ENCODE data around the gene CDC42BPA. TPM values are rescaled to one million over a fixed set of nuclear protein-coding genes. Genes with fewer than 3 reads are reported as not detected.

Gene CDC42BPA
- total RNA-seq, 1 experiment from 2014 or later: 32.0 TPM

GRCh38 chr1:227212164-227212563 is 106.1 kb downstream of the CDC42BPA start:
- no peak overlapping the region for H3K9ac ChIP-seq (ENCODE audit: low read length)
- no peaks in the 10 kb centered on the region for H3K9me3 ChIP-seq (ENCODE audit: low read length)
- H3K27ac ChIP-seq (ENCODE audit: low read length): no peak overlapping the region
- H3K4me3 ChIP-seq (ENCODE audit: low read length): no peak overlapping the region
- H3K36me3 ChIP-seq (ENCODE audit: low read depth, low read length): no peaks in the 10 kb centered on the region
- no peaks in the 10 kb centered on the region for H3K9me2 ChIP-seq (replicated peaks; ENCODE audit: low read length)
- intact Hi-C loops (cut with micrococcal nuclease): no loop called here
- no peak overlapping the region for H3K4me2 ChIP-seq (ENCODE audit: low read length)
- no peak overlapping the region for H2AFZ ChIP-seq (ENCODE audit: low read length)
- ATAC-seq (no peak), DNase-seq (peak; percentile 32)
- peaks cover 26% of the 10 kb centered on the region for H3K4me1 ChIP-seq (ENCODE audit: insufficient read depth, low read length)
- BruUV-seq (replicated peaks): no TSS peak
- no peaks in the 10 kb centered on the region for H3K27me3 ChIP-seq (ENCODE audit: low read length)
- no peak for TF ChIP-seq EZH2 (IDR thresholded peaks at IDR 0.05; ENCODE audit: low read length, unreplicated experiment)
- TF ChIP-seq CTCF (conservative IDR thresholded peaks at IDR 0.05; ENCODE audit: low read depth, low read length): no peak
- TF ChIP-seq EZH2phosphoT487 (IDR thresholded peaks at IDR 0.05; ENCODE audit: borderline replicate concordance, low read length): no peak
- peaks cover 12% of the 10 kb centered on the region; the same call in 1 of the 2 replicates for H3K79me2 ChIP-seq (ENCODE audit: low read length)
- H4K20me1 ChIP-seq (ENCODE audit: low read length): no peaks in the 10 kb centered on the region
- ChIA-PET POLR2A (ENCODE audit: unreplicated experiment) (no interaction called here), CTCF (no interaction called here)
- no peaks in the 10 kb centered on the region for H3F3A ChIP-seq (ENCODE audit: low read length, unreplicated experiment)

GRCh38 chr1:227210604-227211003 is 107.7 kb downstream of the CDC42BPA start:
- DNase-seq: no peak
- Histone ChIP-seq H3K79me2 (ENCODE audit: low read length) (peaks cover 12% of the 10 kb centered on the region; the same call in 1 of the 2 replicates), H3K4me3 (ENCODE audit: low read length) (no peak overlapping the region), H3K4me1 (ENCODE audit: insufficient read depth, low read length) (peaks cover 13% of the 10 kb centered on the region), H3K9me3 (ENCODE audit: low read length) (no peaks in the 10 kb centered on the region), H3K4me2 (ENCODE audit: low read length) (no peak overlapping the region), H3K27me3 (ENCODE audit: low read length) (no peaks in the 10 kb centered on the region), H3K36me3 (ENCODE audit: low read depth, low read length) (no peaks in the 10 kb centered on the region), H3K9me2 (replicated peaks; ENCODE audit: low read length) (no peaks in the 10 kb centered on the region), H3K27ac (ENCODE audit: low read length) (no peak overlapping the region), H3K9ac (ENCODE audit: low read length) (no peak overlapping the region), H4K20me1 (ENCODE audit: low read length) (no peaks in the 10 kb centered on the region), H3F3A (ENCODE audit: low read length, unreplicated experiment) (no peaks in the 10 kb centered on the region), H2AFZ (ENCODE audit: low read length) (no peak overlapping the region)
- intact Hi-C loops (cut with micrococcal nuclease): no loop called here
- no TSS peak for BruUV-seq (replicated peaks)
- ChIA-PET POLR2A (ENCODE audit: unreplicated experiment) (interaction anchor here (0.5 kb wide), 1 partner anchor 1137 kb away, joined by 3 read pairs; no protein-coding TSS in a partner anchor), CTCF (no interaction called here)
- ATAC-seq: no peak
- TF ChIP-seq EZH2 (IDR thresholded peaks at IDR 0.05; ENCODE audit: low read length, unreplicated experiment): no peak
- TF ChIP-seq CTCF (conservative IDR thresholded peaks at IDR 0.05; ENCODE audit: low read depth, low read length): no peak
- no peak for TF ChIP-seq EZH2phosphoT487 (IDR thresholded peaks at IDR 0.05; ENCODE audit: borderline replicate concordance, low read length)

GRCh38 chr1:227197064-227197463 is 121.2 kb downstream of the CDC42BPA start:
- TF ChIP-seq EZH2 (IDR thresholded peaks at IDR 0.05; ENCODE audit: low read length, unreplicated experiment): no peak
- TF ChIP-seq CTCF (conservative IDR thresholded peaks at IDR 0.05; ENCODE audit: low read depth, low read length): no peak
- no peak for TF ChIP-seq EZH2phosphoT487 (IDR thresholded peaks at IDR 0.05; ENCODE audit: borderline replicate concordance, low read length)
- Histone ChIP-seq H3K27ac (ENCODE audit: low read length) (no peak overlapping the region), H3K79me2 (ENCODE audit: low read length) (no peaks in the 10 kb centered on the region), H3K36me3 (ENCODE audit: low read depth, low read length) (0 out of 2 replicates have a peak, but pooled peaks cover 5% of the 10 kb centered on the region), H4K20me1 (ENCODE audit: low read length) (no peaks in the 10 kb centered on the region), H2AFZ (ENCODE audit: low read length) (no peak overlapping the region), H3F3A (ENCODE audit: low read length, unreplicated experiment) (no peaks in the 10 kb centered on the region), H3K9me3 (ENCODE audit: low read length) (no peaks in the 10 kb centered on the region), H3K27me3 (ENCODE audit: low read length) (no peaks in the 10 kb centered on the region), H3K4me2 (ENCODE audit: low read length) (no peak overlapping the region), H3K9me2 (replicated peaks; ENCODE audit: low read length) (no peaks in the 10 kb centered on the region), H3K4me1 (ENCODE audit: insufficient read depth, low read length) (peaks cover 8% of the 10 kb centered on the region), H3K9ac (ENCODE audit: low read length) (no peak overlapping the region), H3K4me3 (ENCODE audit: low read length) (no peak overlapping the region)
- DNase-seq (no peak), ATAC-seq (no peak)
- no TSS peak for BruUV-seq (replicated peaks)
- POLR2A ChIA-PET (ENCODE audit: unreplicated experiment): no interaction called here
- intact Hi-C loops (cut with micrococcal nuclease): no loop called here
- CTCF ChIA-PET: no interaction called here
